ENCODE data around the gene CCL25.
"Not testable (repeated sequence)": the region's sequence is repeated elsewhere in the genome, so short reads cannot be mapped to it uniquely, and the experiment has no call there.

CCL25 gene

GRCh38 chr19:8052464-8052859 is at the start of gene CCL25:
Gene CCL25 (plus strand): TSS chr19:8052760. CDS start chr19:8053050, 290 bp downstream.
- DNase-seq (ENCODE audit: low read depth in 2 of 2): no peak

GRCh38 chr19:8004001-8004400 is 48.6 kb upstream of the CCL25 start:
- DNase-seq (ENCODE audit: low read depth in 2 of 2): no peak

GRCh38 chr19:8004723-8005513 is 47.6 kb upstream of the CCL25 start:
- no peak for DNase-seq (ENCODE audit: low read depth in 2 of 2)

GRCh38 chr19:8005534-8006256 is 46.9 kb upstream of the CCL25 start, which contains the start of gene ELAVL1:
Gene ELAVL1 (minus strand): TSS chr19:8005641. CDS start chr19:7991815, 13,826 bp downstream.
- peak; percentile 69 to 74 for DNase-seq (ENCODE audit: low read depth in 2 of 2)

GRCh38 chr19:8017808-8018207 is 34.8 kb upstream of the CCL25 start:
- peak in 1 of 2 donors; percentile 8 for DNase-seq (ENCODE audit: low read depth in 2 of 2)

GRCh38 chr19:8020681-8021080 is 31.9 kb upstream of the CCL25 start:
- DNase-seq (ENCODE audit: low read depth in 2 of 2): no peak

GRCh38 chr19:8021374-8021773 is 31.2 kb upstream of the CCL25 start:
- no peak for DNase-seq (ENCODE audit: low read depth in 2 of 2)

- DNase-seq (ENCODE audit: low read depth in 2 of 2): no peak
Observed at GRCh38 chr19:8022275-8022674, 30.3 kb upstream of the CCL25 start.

- DNase-seq (ENCODE audit: low read depth in 2 of 2): no peak
Observed at GRCh38 chr19:8023371-8023770, 29.2 kb upstream of the CCL25 start.

GRCh38 chr19:8024256-8024655 is 28.3 kb upstream of the CCL25 start:
- DNase-seq (ENCODE audit: low read depth in 2 of 2): not testable (repeated sequence)

- DNase-seq (ENCODE audit: low read depth in 2 of 2): no peak
Observed at GRCh38 chr19:8025316-8025715, 27.2 kb upstream of the CCL25 start.

GRCh38 chr19:8028951-8029491 is 23.5 kb upstream of the CCL25 start:
- no peak for DNase-seq (ENCODE audit: low read depth in 2 of 2)

GRCh38 chr19:8030960-8031359 is 21.6 kb upstream of the CCL25 start:
- DNase-seq (ENCODE audit: low read depth in 2 of 2): no peak

GRCh38 chr19:8033287-8034177 is 19.0 kb upstream of the CCL25 start:
- DNase-seq (ENCODE audit: low read depth in 2 of 2): not testable (repeated sequence)

GRCh38 chr19:8034178-8034525 is 18.4 kb upstream of the CCL25 start:
- no peak for DNase-seq (ENCODE audit: low read depth in 2 of 2)

GRCh38 chr19:8036434-8037099 is 16.0 kb upstream of the CCL25 start:
- DNase-seq (ENCODE audit: low read depth in 2 of 2): no peak

GRCh38 chr19:8038815-8039214 is 13.7 kb upstream of the CCL25 start:
- no peak for DNase-seq (ENCODE audit: low read depth in 2 of 2)

- DNase-seq (ENCODE audit: low read depth in 2 of 2): no peak
Observed at GRCh38 chr19:8039231-8039630, 13.3 kb upstream of the CCL25 start.

GRCh38 chr19:8041531-8041931 is 11.0 kb upstream of the CCL25 start:
- DNase-seq (ENCODE audit: low read depth in 2 of 2): no peak

GRCh38 chr19:8042900-8043299 is 9.7 kb upstream of the CCL25 start:
- no peak for DNase-seq (ENCODE audit: low read depth in 2 of 2)

GRCh38 chr19:8044018-8044417 is 8.5 kb upstream of the CCL25 start:
- no peak for DNase-seq (ENCODE audit: low read depth in 2 of 2)

Measured in activated CD8-positive, alpha-beta memory T cell treated with anti-CD3 and anti-CD28 coated beads for 4 hours (primary cell).